Adipocyte (in vitro differentiated cells): ENCODE data around the gene LRRC2.

Experiments
- DNase-seq: peaks from one replicate; pipeline ENCODE4 v3.0.0-alpha.2; 2015; ENCODE audit warnings: low read depth
- H3K27me3 ChIP-seq: replicated peaks from 2 replicates; pipeline ENCODE4 v1.7.0; 2013; ENCODE audit warnings: mild to moderate bottlenecking, low read length, moderate library complexity; ENCODE audit not compliant: control insufficient read depth, insufficient read depth
- H3K36me3 ChIP-seq: 2 replicates; pipeline ENCODE4 v1.7.0; 2013; ENCODE audit warnings: low read length, mild to moderate bottlenecking, moderate library complexity; ENCODE audit not compliant: control insufficient read depth, insufficient read depth, severe bottlenecking
- H3K4me1 ChIP-seq: 2 replicates; pipeline ENCODE4 v1.7.0; 2013; ENCODE audit warnings: mild to moderate bottlenecking, low read length, moderate library complexity; ENCODE audit not compliant: control insufficient read depth, insufficient read depth
- H3K4me3 ChIP-seq: 2 replicates; pipeline ENCODE4 v1.7.0; 2013; ENCODE audit warnings: mild to moderate bottlenecking, low read length, moderate library complexity
- H3K9ac ChIP-seq: 2 replicates; pipeline ENCODE4 v1.7.0; 2013; ENCODE audit warnings: mild to moderate bottlenecking, low read length, moderate library complexity
- H3K9me3 ChIP-seq: 2 replicates; pipeline ENCODE4 v1.7.0; 2013; ENCODE audit warnings: mild to moderate bottlenecking, low read length, moderate library complexity; ENCODE audit not compliant: control insufficient read depth

The LRRC2 gene

GRCh38 chr3:46482632-46483350 is 83.3 kb downstream of the LRRC2 start:
- Histone ChIP-seq H3K4me1 (peaks cover 8% of the 10 kb centered on the region), H3K4me3 (no peak overlapping the region), H3K9ac (no peak overlapping the region), H3K27me3 (peaks cover 42% of the 10 kb centered on the region), H3K9me3 (no peaks in the 10 kb centered on the region), H3K36me3 (no peaks in the 10 kb centered on the region)
- DNase-seq: peak; percentile 60

DNA sequence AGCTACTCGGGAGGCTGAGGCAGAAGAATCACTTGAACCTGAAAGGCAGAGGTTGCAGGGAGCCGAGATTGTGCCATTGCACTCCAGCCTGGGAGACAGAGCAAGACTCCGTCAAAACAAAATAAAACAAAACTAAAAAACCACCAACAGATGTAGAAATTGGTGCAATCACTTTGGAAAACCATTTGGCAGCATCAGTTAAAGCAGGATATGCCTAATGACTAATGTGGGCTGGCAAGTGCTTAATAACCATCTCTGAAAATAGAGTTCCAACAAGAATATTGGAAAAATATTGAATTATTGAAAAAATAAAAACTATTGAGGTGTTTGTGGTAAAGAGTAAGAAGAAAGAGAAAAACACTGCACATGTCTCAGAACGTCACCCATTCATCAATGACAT is 84.5 kb downstream of the LRRC2 start:
- Histone ChIP-seq H3K27me3 (peaks cover 47% of the 10 kb centered on the region), H3K9me3 (no peaks in the 10 kb centered on the region), H3K4me3 (no peak overlapping the region), H3K9ac (no peak overlapping the region), H3K36me3 (no peaks in the 10 kb centered on the region), H3K4me1 (peaks cover 8% of the 10 kb centered on the region)
- no peak for DNase-seq

DNA sequence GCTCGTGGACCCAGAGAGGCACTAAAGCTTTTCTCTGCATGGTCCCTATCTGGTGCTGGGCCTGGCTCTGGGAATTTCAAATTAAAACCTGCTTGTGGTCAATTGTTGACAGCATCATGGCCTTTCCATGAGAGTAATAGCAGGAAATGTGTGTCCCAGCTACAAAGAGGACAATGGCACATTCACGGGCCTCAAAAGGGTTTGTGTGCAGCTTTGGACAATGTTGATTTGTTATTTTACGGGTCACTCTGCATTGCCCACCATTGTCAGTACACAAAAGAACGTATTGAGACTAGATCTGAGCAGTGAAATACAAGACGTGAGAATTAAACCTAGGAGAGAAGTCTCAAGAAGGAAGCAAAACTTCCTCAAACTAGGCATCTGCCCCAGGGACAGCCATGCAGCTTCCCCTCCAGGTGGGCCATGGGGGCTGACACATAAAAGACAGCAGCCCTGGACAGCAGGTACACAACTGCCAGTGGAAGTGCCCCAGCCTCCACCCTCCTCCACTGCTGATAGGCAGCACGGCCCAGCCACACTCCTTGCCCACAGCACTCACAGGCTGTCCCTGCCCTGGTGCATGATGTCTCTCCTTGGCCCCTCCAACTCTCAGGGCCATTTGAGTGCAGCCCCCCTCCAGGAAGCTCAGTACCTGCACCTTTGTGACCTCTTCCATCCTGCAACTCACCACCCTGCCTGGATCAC is 85.5 kb downstream of the LRRC2 start:
- Histone ChIP-seq H3K4me1 (peaks cover 8% of the 10 kb centered on the region), H3K4me3 (no peak overlapping the region), H3K9ac (no peak overlapping the region), H3K36me3 (no peaks in the 10 kb centered on the region), H3K27me3 (peaks cover 45% of the 10 kb centered on the region), H3K9me3 (peaks cover under 1% of the 10 kb centered on the region)
- DNase-seq: no peak

DNA sequence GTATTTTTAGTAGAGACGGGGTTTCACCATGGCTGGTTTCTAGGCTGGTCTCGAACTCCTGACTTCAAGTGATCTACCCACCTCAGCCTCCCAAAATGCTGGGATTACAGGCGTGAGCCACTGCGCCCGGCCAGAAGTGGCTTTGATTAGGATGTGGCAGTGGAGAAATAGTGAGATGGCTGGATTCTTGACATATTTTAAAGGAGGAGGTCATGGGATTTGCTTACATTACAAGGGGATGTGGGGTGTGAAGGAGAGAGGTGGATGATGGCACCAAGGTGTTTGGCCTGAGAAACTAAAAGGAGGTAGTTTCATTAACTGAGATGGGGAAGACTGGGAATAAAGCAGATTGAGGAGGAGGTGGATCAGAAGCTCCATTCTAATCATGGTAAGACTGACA is 86.4 kb downstream of the LRRC2 start:
- Histone ChIP-seq H3K4me3 (no peak overlapping the region), H3K9ac (no peak overlapping the region), H3K4me1 (peaks cover 8% of the 10 kb centered on the region), H3K36me3 (no peaks in the 10 kb centered on the region), H3K9me3 (peaks cover 10% of the 10 kb centered on the region), H3K27me3 (peaks cover 43% of the 10 kb centered on the region)
- no peak for DNase-seq

GRCh38 chr3:46479021-46479420 is 87.1 kb downstream of the LRRC2 start:
- Histone ChIP-seq H3K27me3 (peaks cover 43% of the 10 kb centered on the region), H3K36me3 (no peaks in the 10 kb centered on the region), H3K4me3 (no peak overlapping the region), H3K4me1 (peaks cover 8% of the 10 kb centered on the region), H3K9me3 (peaks cover 17% of the 10 kb centered on the region), H3K9ac (no peak overlapping the region)
- no peak for DNase-seq

- Histone ChIP-seq H3K9me3 (peaks cover 18% of the 10 kb centered on the region), H3K27me3 (peaks cover 43% of the 10 kb centered on the region), H3K36me3 (no peaks in the 10 kb centered on the region), H3K4me1 (peaks cover 7% of the 10 kb centered on the region), H3K9ac (no peak overlapping the region), H3K4me3 (no peak overlapping the region)
- DNase-seq: no peak
Measured at GRCh38 chr3:46478341-46478740, 87.8 kb downstream of the LRRC2 start.

GRCh38 chr3:46477756-46478155 is 88.3 kb downstream of the LRRC2 start:
- no peak for DNase-seq
- Histone ChIP-seq H3K4me3 (no peak overlapping the region), H3K36me3 (no peaks in the 10 kb centered on the region), H3K9me3 (peaks cover 23% of the 10 kb centered on the region), H3K4me1 (peaks cover under 1% of the 10 kb centered on the region), H3K27me3 (peaks cover 49% of the 10 kb centered on the region), H3K9ac (no peak overlapping the region)

GRCh38 chr3:46477145-46477544 is 89.0 kb downstream of the LRRC2 start:
- Histone ChIP-seq H3K9me3 (peaks cover 24% of the 10 kb centered on the region), H3K36me3 (no peaks in the 10 kb centered on the region), H3K9ac (no peak overlapping the region), H3K27me3 (peaks cover 55% of the 10 kb centered on the region), H3K4me1 (no peaks in the 10 kb centered on the region), H3K4me3 (no peak overlapping the region)
- DNase-seq: no peak

DNA sequence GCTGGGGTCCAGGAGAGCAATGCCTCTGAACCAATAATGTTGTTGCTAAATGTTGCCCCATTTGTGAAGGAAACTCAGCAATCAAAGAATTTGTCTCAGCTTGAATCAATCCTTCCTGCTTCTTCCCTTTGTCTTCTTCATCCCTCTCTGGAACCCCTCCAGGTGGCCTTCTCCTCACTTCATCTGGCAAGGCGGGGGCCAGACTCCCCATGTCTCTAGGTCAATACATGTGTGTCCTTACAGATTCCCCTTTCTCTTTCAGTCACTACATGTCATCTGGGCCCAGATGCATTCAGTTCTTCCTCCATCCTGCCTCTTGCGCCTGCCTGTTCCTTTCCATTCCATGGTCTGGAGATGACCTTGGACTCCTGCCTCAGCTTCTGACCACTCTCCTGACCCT is 93.4 kb downstream of the LRRC2 start:
- Histone ChIP-seq H3K36me3 (no peaks in the 10 kb centered on the region), H3K4me1 (peaks cover 11% of the 10 kb centered on the region), H3K9me3 (peaks cover 24% of the 10 kb centered on the region), H3K27me3 (peaks cover 64% of the 10 kb centered on the region), H3K9ac (no peak overlapping the region), H3K4me3 (no peak overlapping the region)
- DNase-seq: no peak

GRCh38 chr3:46471371-46471914 is 94.7 kb downstream of the LRRC2 start:
- peaks cover 17% of the 10 kb centered on the region for H3K4me1 ChIP-seq
- H3K27me3 ChIP-seq: peaks cover 55% of the 10 kb centered on the region
- H3K9ac ChIP-seq: no peak overlapping the region
- no peaks in the 10 kb centered on the region for H3K36me3 ChIP-seq
- no peak for DNase-seq
- no peak overlapping the region for H3K4me3 ChIP-seq
- peaks cover 27% of the 10 kb centered on the region for H3K9me3 ChIP-seq

- peaks cover 23% of the 10 kb centered on the region for H3K4me1 ChIP-seq
- DNase-seq: no peak
- H3K4me3 ChIP-seq: no peak overlapping the region
- peaks cover 27% of the 10 kb centered on the region for H3K9me3 ChIP-seq
- no peaks in the 10 kb centered on the region for H3K36me3 ChIP-seq
- peaks cover 50% of the 10 kb centered on the region for H3K27me3 ChIP-seq
- no peak overlapping the region for H3K9ac ChIP-seq
Measured at GRCh38 chr3:46470831-46471230, 95.3 kb downstream of the LRRC2 start.
